SK-N-SH (cell line): Measurements from ENCODE around the gene HNRNPAB. TPM values are rescaled to one million over a fixed set of nuclear protein-coding genes. Genes with fewer than 3 reads are reported as not detected.

ENCODE experiments used
- CTCF ChIA-PET: fragments of 300-600, 350-600 bp; formaldehyde crosslinking; extraction: SDS; loops from one replicate; lab custom pipeline; 2021; lab: Yijun Ruan, JAX
- POLR2A ChIA-PET: fragments of 350-600 bp; sonication (Branson Sonifier 250); formaldehyde crosslinking; extraction: SDS; loops from one replicate; lab custom pipeline; 2020; ENCODE audit warnings: antibody characterized with exemption, inconsistent platforms; lab: Yijun Ruan, JAX
- DNase-seq: peaks from one replicate; pipeline ENCODE4 v3.0.0; 2012
- H2AFZ ChIP-seq: fragments of 200-600 bp; sonication (generic); 2 replicates; pipeline ENCODE4 v1.8.1; 2016; ENCODE audit warnings: antibody characterized with exemption, mild to moderate bottlenecking, low read depth
- H3F3A ChIP-seq: fragments of 200-600 bp; sonication (generic); replicated peaks from 2 replicates; pipeline ENCODE3; 2016; ENCODE audit warnings: antibody characterized with exemption, mild to moderate bottlenecking; ENCODE audit not compliant: insufficient read depth
- H3K27ac ChIP-seq, 2 experiments: fragments of 200-500 bp in 1 of 2; fragments of 200-600 bp in 1 of 2; sonication (Bioruptor generic) in 1 of 2; sonication (generic), shearing (Covaris generic) in 1 of 2; 2 replicates each; pipeline versions ENCODE4 v1.5.1 to v1.6.1; 2014 to 2016; ENCODE audit warnings: low read depth in 2 of 2, inconsistent platforms in 1 of 2, low read length in 1 of 2, mild to moderate bottlenecking in 1 of 2, mixed read lengths in 1 of 2
- H3K27me3 ChIP-seq: fragments of 200-600 bp; sonication (generic), shearing (Covaris generic); 2 replicates; pipeline ENCODE4 v1.6.1; 2016; ENCODE audit warnings: mixed run types; ENCODE audit not compliant: insufficient read depth
- H3K36me3 ChIP-seq, 2 experiments: fragments of 200-500 bp in 1 of 2; fragments of 200-600 bp in 1 of 2; sonication (Bioruptor generic) in 1 of 2; sonication (generic) in 1 of 2; replicated peaks in 1 of 2; 2 replicates each; pipeline versions ENCODE3 to v1.5.1; 2014 to 2016; ENCODE audit warnings: low read length in 1 of 2, mild to moderate bottlenecking in 1 of 2; ENCODE audit not compliant: insufficient read depth in 2 of 2, control insufficient read depth in 1 of 2
- H3K4me1 ChIP-seq, 2 experiments: fragments of 200-500 bp in 1 of 2; fragments of 200-600 bp in 1 of 2; sonication (Bioruptor generic) in 1 of 2; sonication (generic), shearing (Covaris generic) in 1 of 2; 2 replicates each; pipeline versions ENCODE4 v1.5.1 to v1.6.1; 2014 to 2016; ENCODE audit warnings: low read depth in 1 of 2, low read length in 1 of 2, mixed run types in 1 of 2; ENCODE audit not compliant: insufficient read depth in 2 of 2, control insufficient read depth in 1 of 2
- H3K4me2 ChIP-seq: fragments of 200-600 bp; sonication (generic), shearing (Covaris generic); 2 replicates; pipeline ENCODE4 v1.6.1; 2017; ENCODE audit warnings: mixed run types
- H3K4me3 ChIP-seq, 2 experiments: fragments of 200-500 bp in 1 of 2; fragments of 200-600 bp in 1 of 2; sonication (Bioruptor generic) in 1 of 2; sonication (generic), shearing (Covaris generic) in 1 of 2; 2 replicates each; pipeline versions ENCODE4 v1.5.1 to v1.8.1; 2014 to 2016; ENCODE audit warnings: low read depth in 2 of 2, inconsistent platforms in 1 of 2, low read length in 1 of 2, mild to moderate bottlenecking in 1 of 2, mixed read lengths in 1 of 2, moderate library complexity in 1 of 2
- H3K79me2 ChIP-seq: fragments of 200-600 bp; sonication (generic); 2 replicates; pipeline ENCODE4 v1.8.1; 2017; ENCODE audit warnings: mild to moderate bottlenecking; ENCODE audit not compliant: insufficient read depth
- H3K9ac ChIP-seq: fragments of 200-600 bp; sonication (generic); 2 replicates; pipeline ENCODE4 v1.6.1; 2017; ENCODE audit warnings: mixed run types
- H3K9me2 ChIP-seq: fragments of 200-600 bp; sonication (generic); 2 replicates; pipeline ENCODE4 v1.6.1; 2017; ENCODE audit warnings: mixed run types
- H3K9me3 ChIP-seq: fragments of 200-600 bp; sonication (generic); 2 replicates; pipeline ENCODE4 v1.6.1; 2017; ENCODE audit warnings: mixed run types, mild to moderate bottlenecking, moderate library complexity
- H4K20me1 ChIP-seq: fragments of 200-600 bp; sonication (generic); 2 replicates; pipeline ENCODE4 v1.6.1; 2017; ENCODE audit warnings: mild to moderate bottlenecking, mixed run types; ENCODE audit not compliant: insufficient read depth
- CTCF ChIP-seq: fragments of 200-600 bp; sonication (generic); IDR thresholded peaks from 2 replicates; pipeline ENCODE4 v1.6.1; 2017; ENCODE audit warnings: antibody characterized with exemption, mild to moderate bottlenecking, moderate library complexity
- ELF1 ChIP-seq: IDR thresholded peaks from 2 replicates; pipeline ENCODE4 v1.4.0; 2012
- GABPA ChIP-seq: IDR thresholded peaks from 2 replicates; pipeline ENCODE4 v1.4.0; 2012; ENCODE audit warnings: low read depth, mild to moderate bottlenecking
- IRF3 ChIP-seq: fragments of 150-350 bp; IDR thresholded peaks from 2 replicates; pipeline ENCODE4 v1.6.1; 2016; ENCODE audit warnings: mild to moderate bottlenecking, low read depth, low read length
- MAX ChIP-seq: IDR thresholded peaks from 2 replicates; pipeline ENCODE4 v1.4.0; 2012; ENCODE audit warnings: low read depth
- MXI1 ChIP-seq: IDR thresholded peaks from 2 replicates; pipeline ENCODE4 v1.6.1; 2012; ENCODE audit warnings: mild to moderate bottlenecking, low read depth, low read length, improper control_type of control experiment
- NFIC ChIP-seq: IDR thresholded peaks from 2 replicates; pipeline ENCODE4 v1.4.0; 2012; ENCODE audit warnings: borderline replicate concordance
- NRF1 ChIP-seq: IDR thresholded peaks from 2 replicates; pipeline ENCODE4 v1.6.1; 2012; ENCODE audit warnings: low read depth, mild to moderate bottlenecking, low read length
- PBX3 ChIP-seq: IDR thresholded peaks from 2 replicates; pipeline ENCODE4; 2012
- POLR2AphosphoS5 ChIP-seq: IDR thresholded peaks from 2 replicates; pipeline ENCODE4 v1.6.1; 2012; ENCODE audit warnings: low read depth, low read length
- RAD21 ChIP-seq: IDR thresholded peaks from 2 replicates; pipeline ENCODE4 v1.6.1; 2012; ENCODE audit warnings: mild to moderate bottlenecking, low read length
- RFX5 ChIP-seq: IDR thresholded peaks from 2 replicates; pipeline ENCODE4 v1.6.1; 2012; ENCODE audit warnings: mild to moderate bottlenecking, improper control_type of control experiment, low read length
- TAF1 ChIP-seq: IDR thresholded peaks from 2 replicates; pipeline ENCODE4 v1.6.1; 2012; ENCODE audit warnings: low read depth, mild to moderate bottlenecking, low read length, moderate library complexity, borderline replicate concordance
- WGBS: methylation state at CpG from one replicate; pipeline ENCODE4 v1.1.6; 2017; ENCODE audit warnings: low lambda C conversion rate; 5-methylcytosine and 5-hydroxymethylcytosine counted together
- polyA plus RNA-seq, 3 experiments: library from polyadenylated mRNA; depleted of rRNA; stranded (reverse); fragments of >200 nt; gene quantifications; 2 replicates each; pipeline ENCODE4 v1.2.3, GENCODE V29; 2012

HNRNPAB gene
- polyA plus RNA-seq, 1 of the 3 experiments (the other 2 are of a cell fraction): 164 TPM

- Histone ChIP-seq H3K27ac (peak within 1 kb of the TSS; percentile 56 to 86), H3K4me1 (peaks cover 11 to 33% of the 10 kb centered on the region in 2 experiments; a peak in 2 of 4 replicates)
- under 1% methylated on average over 23 of the region's 102 CpGs for WGBS
- no peak for TF ChIP-seq PBX3
- no peak for TF ChIP-seq RAD21
- TF ChIP-seq RFX5: no peak
- no peak for TF ChIP-seq NFIC
- TF ChIP-seq NRF1: peak; percentile 53
- TF ChIP-seq GABPA: peak; percentile 58
- TF ChIP-seq TAF1: peak; percentile 69; the same call in 1 of the 2 replicates
- no peak for TF ChIP-seq IRF3
- TF ChIP-seq CTCF: peak; percentile 27
- peak; percentile 59 for TF ChIP-seq ELF1
- 0 out of 2 replicates have a peak, but pooled peaks have one; percentile 11 for TF ChIP-seq POLR2AphosphoS5
- TF ChIP-seq MAX: peak; percentile 62
- TF ChIP-seq MXI1: peak; percentile 14; the same call in 1 of the 2 replicates
- TF ChIP-seq, all 33 proteins: peak for 8
- no peaks in the 10 kb centered on the region for H3K27me3 ChIP-seq
- peaks cover 7 to 24% of the 10 kb centered on the region in 2 experiments for H3K36me3 ChIP-seq
- peaks cover 11% of the 10 kb centered on the region for H3F3A ChIP-seq
- peak within 1 kb of the TSS; percentile 98 for H3K4me2 ChIP-seq
- peak; percentile 91 for DNase-seq
- H4K20me1 ChIP-seq: no peaks in the 10 kb centered on the region
- H3K9me3 ChIP-seq: no peaks in the 10 kb centered on the region
- peak within 1 kb of the TSS; percentile 83 for H3K9ac ChIP-seq
- H3K4me3 ChIP-seq: peak within 1 kb of the TSS; percentile 87
- peak within 1 kb of the TSS; percentile 93 for H2AFZ ChIP-seq
- ChIA-PET POLR2A (interaction anchor here (0.6 to 2.0 kb wide), 7 partner anchors 9 to 1391 kb away, joined by 3 to 9 read pairs (median 3); partner anchors contain the start of genes CLK4, COL23A1, HNRNPAB and HNRNPH1), CTCF (interaction anchor here (1.0 to 12.2 kb wide), 5 partner anchors 11 to 360 kb away, joined by 3 to 147 read pairs (median 4); partner anchors contain the start of gene COL23A1)
- no peaks in the 10 kb centered on the region for H3K9me2 ChIP-seq
- H3K79me2 ChIP-seq: peaks cover 28% of the 10 kb centered on the region
These were observed 28.0 kb downstream of the HNRNPAB start, which contains the start of gene PHYKPL for GRCh38 chr5:178232124-178232919. TSS of gene PHYKPL (minus strand) at chr5:178232802. CDS start at chr5:178232550, 252 bp downstream.
